Breast epithelium (tissue), 4 donors: ENCODE results near the gene THRA. TPM values are rescaled to one million over a fixed set of nuclear protein-coding genes. Genes with fewer than 3 reads are reported as not detected.

Experiments
- DNase-seq, 2 donors: peaks; one replicate each; pipeline ENCODE4 v3.0.0-alpha.2; 2019; ENCODE audit warnings: low spot score in 2 of 2
- H3K27ac ChIP-seq, 2 donors: fragments of 200-600 bp; sonication (generic) in 1 of 2; one replicate each; pipeline ENCODE4 v1.5.1; 2016 to 2019; ENCODE audit warnings: mild to moderate bottlenecking in 1 of 2
- H3K27me3 ChIP-seq, 2 donors: fragments of 200-600 bp; sonication (generic) in 1 of 2; one replicate each; pipeline versions ENCODE4 v1.5.1 to v1.6.0; 2017 to 2019; ENCODE audit warnings: control low read depth in 1 of 2, mild to moderate bottlenecking in 1 of 2
- H3K36me3 ChIP-seq: fragments of 200-600 bp; one replicate; pipeline ENCODE4 v1.5.1; 2019
- H3K4me1 ChIP-seq, 2 donors: fragments of 200-600 bp; sonication (generic); one replicate each; pipeline ENCODE4 v1.5.1; 2016 to 2019; ENCODE audit warnings: control low read depth in 1 of 2
- H3K4me3 ChIP-seq, 3 donors: fragments of 200-600 bp; sonication (generic); 1 replicate in 2 of 3; 2 replicates in 1 of 3; pipeline ENCODE4 v1.5.1; 2016 to 2019; ENCODE audit warnings: mild to moderate bottlenecking in 3 of 3, moderate library complexity in 2 of 3
- H3K9me3 ChIP-seq, 2 donors: fragments of 200-600 bp; sonication (generic) in 1 of 2; one replicate each; pipeline ENCODE4 v1.5.1; 2016 to 2019; ENCODE audit warnings: control low read depth in 1 of 2
- CTCF ChIP-seq, 3 donors: fragments of 450-650 bp; IDR thresholded peaks; one replicate each; pipeline ENCODE4 v1.5.1; 2016 to 2017; ENCODE audit warnings: antibody characterized with exemption in 3 of 3, mild to moderate bottlenecking in 3 of 3, moderate library complexity in 3 of 3
- POLR2A ChIP-seq: fragments of 450-650 bp; IDR thresholded peaks from one replicate; pipeline ENCODE4 v1.6.1; 2016; ENCODE audit warnings: antibody characterized with exemption, mild to moderate bottlenecking, moderate library complexity
- POLR2AphosphoS5 ChIP-seq, 3 donors: sonication (generic); formaldehyde crosslinking; IDR thresholded peaks; one replicate each; pipeline ENCODE4 v1.6.1; 2017; ENCODE audit warnings: antibody characterized with exemption in 3 of 3
- intact Hi-C: fragments of 100-400 bp; cut with DNase I; formaldehyde crosslinking; loops from one replicate; pipeline ENCODE4 v1.15.1; 2023; ENCODE audit warnings: low total_unique reads
- total RNA-seq, 3 donors: library from RNA; depleted of rRNA; stranded (reverse); fragments of >200 nt; gene quantifications; one replicate each; pipeline ENCODE4 v1.1.0, GENCODE V29; 2016

THRA gene
- total RNA-seq, 3 donors from 2014 or later = 41.6 to 61.0 (median 48.1) TPM

GRCh38 chr17:40072040-40072734 is 9.4 kb downstream of the THRA start:
- peak; percentile 80 to 87 for DNase-seq
- peaks cover 53 to 74% of the 10 kb centered on the region in 2 donors for H3K4me1 ChIP-seq
- no peaks in the 10 kb centered on the region for H3K9me3 ChIP-seq
- intact Hi-C loops = no loop called here
- H3K27ac ChIP-seq = peak overlapping the region; percentile 94 to 96
- no peaks in the 10 kb centered on the region for H3K36me3 ChIP-seq
- no peaks in the 10 kb centered on the region for H3K27me3 ChIP-seq
- no peak for TF ChIP-seq CTCF (IDR thresholded peaks at IDR 0.05)
- TF ChIP-seq POLR2AphosphoS5 (IDR thresholded peaks at IDR 0.05) = peak in 1 of 3 donors; percentile 50
- H3K4me3 ChIP-seq = peak overlapping the region; percentile 13 to 60 (median 34)

GRCh38 chr17:40072735-40073346 is 10.1 kb downstream of the THRA start:
- Histone ChIP-seq H3K27ac (peak overlapping the region; percentile 94 to 96), H3K4me3 (peak overlapping the region; percentile 13 to 60 (median 34)), H3K4me1 (peaks cover 53 to 74% of the 10 kb centered on the region in 2 donors), H3K36me3 (no peaks in the 10 kb centered on the region), H3K9me3 (no peaks in the 10 kb centered on the region), H3K27me3 (no peaks in the 10 kb centered on the region)
- intact Hi-C loops = no loop called here
- TF ChIP-seq POLR2AphosphoS5 (IDR thresholded peaks at IDR 0.05) = no peak
- no peak for TF ChIP-seq POLR2A
- no peak for TF ChIP-seq CTCF (IDR thresholded peaks at IDR 0.05)
- no peak for DNase-seq

GRCh38 chr17:40073454-40074174 is 10.8 kb downstream of the THRA start:
- Histone ChIP-seq H3K27ac (peak overlapping the region; percentile 94 to 96), H3K9me3 (no peaks in the 10 kb centered on the region), H3K4me1 (peaks cover 53 to 74% of the 10 kb centered on the region in 2 donors), H3K36me3 (no peaks in the 10 kb centered on the region), H3K4me3 (no peak overlapping the region), H3K27me3 (no peaks in the 10 kb centered on the region)
- TF ChIP-seq POLR2AphosphoS5 (IDR thresholded peaks at IDR 0.05) = no peak
- TF ChIP-seq POLR2A = no peak
- TF ChIP-seq CTCF (IDR thresholded peaks at IDR 0.05) = no peak
- intact Hi-C loops = no loop called here
- no peak for DNase-seq

GRCh38 chr17:40074175-40074512 is 11.4 kb downstream of the THRA start:
- H3K9me3 ChIP-seq = no peaks in the 10 kb centered on the region
- DNase-seq = no peak
- TF ChIP-seq POLR2A = no peak
- peak overlapping the region; percentile 94 to 96 for H3K27ac ChIP-seq
- no peaks in the 10 kb centered on the region for H3K36me3 ChIP-seq
- H3K4me3 ChIP-seq = no peak overlapping the region
- peaks cover 53 to 74% of the 10 kb centered on the region in 2 donors for H3K4me1 ChIP-seq
- intact Hi-C loops = no loop called here
- H3K27me3 ChIP-seq = no peaks in the 10 kb centered on the region

GRCh38 chr17:40074871-40075200 is 12.1 kb downstream of the THRA start:
- Histone ChIP-seq H3K27me3 (no peaks in the 10 kb centered on the region), H3K36me3 (no peaks in the 10 kb centered on the region), H3K27ac (peak overlapping the region; percentile 94 to 96), H3K9me3 (no peaks in the 10 kb centered on the region), H3K4me3 (peak overlapping the region in 2 of 3 donors; percentile 13 to 15), H3K4me1 (peaks cover 53 to 69% of the 10 kb centered on the region in 2 donors)
- intact Hi-C loops = no loop called here
- TF ChIP-seq POLR2AphosphoS5 (IDR thresholded peaks at IDR 0.05) = no peak
- no peak for TF ChIP-seq CTCF (IDR thresholded peaks at IDR 0.05)
- TF ChIP-seq POLR2A = no peak
- DNase-seq = no peak
